ENCODE measurements around the gene IGF2R.

IGF2R gene

DNA sequence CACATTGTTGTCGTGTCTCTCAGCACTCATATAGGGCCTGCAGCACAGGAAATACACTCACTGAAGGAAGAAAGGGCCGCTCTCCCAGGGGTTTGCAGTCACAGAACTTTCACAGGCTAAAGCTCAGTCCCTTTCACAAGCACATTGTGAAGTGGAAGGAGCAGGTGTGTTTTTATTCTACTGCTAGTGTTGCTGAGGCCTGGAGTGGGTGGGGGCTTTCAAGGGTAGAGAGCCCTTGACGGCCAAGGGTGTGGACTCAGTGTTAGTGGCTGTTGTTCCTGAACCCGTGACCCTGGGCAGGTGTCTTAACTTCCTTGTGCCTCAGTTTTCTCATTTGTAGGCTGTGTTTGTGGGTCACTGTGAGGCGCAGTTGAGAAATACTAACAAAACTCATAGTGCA is 86.5 kb downstream of the IGF2R start:
- DNase-seq: no peak

DNA sequence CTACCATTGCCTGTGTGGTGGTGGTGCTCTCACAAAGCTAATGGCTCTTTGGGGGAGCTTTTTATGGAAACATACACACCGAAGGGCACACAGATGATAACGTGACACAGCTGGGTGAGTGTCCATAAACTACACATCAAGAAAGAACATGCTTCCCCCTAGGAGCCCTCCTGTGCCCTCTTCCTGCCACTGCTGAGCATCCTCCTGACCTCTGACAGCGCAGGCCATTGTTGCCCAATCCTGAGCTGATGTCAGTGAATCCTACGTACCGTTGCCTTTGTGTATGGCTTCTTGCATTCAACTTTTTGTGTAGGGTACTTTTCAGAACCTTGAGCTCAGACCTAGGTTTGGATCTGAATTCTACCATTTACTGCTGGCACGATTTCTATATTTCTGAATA is 86.9 kb downstream of the IGF2R start:
- DNase-seq: no peak

DNA sequence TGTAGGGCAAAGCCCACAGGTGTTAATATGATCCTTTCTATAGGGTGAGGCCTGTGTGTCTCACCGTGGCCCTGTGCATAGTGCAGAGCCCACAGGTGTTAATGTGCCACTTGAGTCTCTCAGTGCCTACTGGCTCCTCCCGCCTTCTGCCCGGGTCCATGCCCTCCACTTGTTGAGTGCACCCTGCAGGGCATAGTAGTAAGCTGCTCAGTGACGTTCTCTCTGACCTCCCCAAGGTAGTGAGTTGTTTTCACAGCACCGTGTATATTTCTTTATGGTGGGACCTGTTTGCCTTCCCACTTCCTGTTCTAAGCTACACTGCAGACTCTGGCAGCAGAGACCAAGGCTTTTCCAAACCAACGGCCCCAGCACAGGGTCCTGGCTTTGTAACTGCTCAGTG is 88.2 kb downstream of the IGF2R start:
- DNase-seq: no peak

DNA sequence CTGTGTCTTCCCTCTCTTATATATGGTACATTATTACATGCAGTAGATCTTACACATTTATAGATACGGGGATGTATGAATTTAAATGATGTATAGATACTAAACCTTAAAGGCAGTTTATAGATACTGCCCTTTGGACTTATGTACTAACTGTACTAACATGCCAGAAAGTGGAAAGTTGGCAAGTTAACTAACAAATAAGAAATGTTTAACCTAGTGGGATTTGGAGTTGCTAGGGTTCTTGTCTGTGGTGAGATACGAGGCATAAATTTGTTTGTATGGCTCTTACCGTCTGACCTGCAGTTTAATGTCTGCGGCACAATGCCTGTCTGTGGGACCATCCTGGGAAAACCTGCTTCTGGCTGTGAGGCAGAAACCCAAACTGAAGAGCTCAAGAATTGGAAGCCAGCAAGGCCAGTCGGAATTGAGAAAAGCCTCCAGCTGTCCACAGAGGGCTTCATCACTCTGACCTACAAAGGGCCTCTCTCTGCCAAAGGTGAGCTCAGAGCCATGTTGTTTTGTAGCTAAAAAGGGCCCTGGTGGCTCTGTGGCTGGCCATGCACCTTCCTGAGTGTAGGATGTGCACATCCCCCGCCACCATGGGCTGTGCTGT is 89.8 kb downstream of the IGF2R start:
- no peak for DNase-seq

DNA sequence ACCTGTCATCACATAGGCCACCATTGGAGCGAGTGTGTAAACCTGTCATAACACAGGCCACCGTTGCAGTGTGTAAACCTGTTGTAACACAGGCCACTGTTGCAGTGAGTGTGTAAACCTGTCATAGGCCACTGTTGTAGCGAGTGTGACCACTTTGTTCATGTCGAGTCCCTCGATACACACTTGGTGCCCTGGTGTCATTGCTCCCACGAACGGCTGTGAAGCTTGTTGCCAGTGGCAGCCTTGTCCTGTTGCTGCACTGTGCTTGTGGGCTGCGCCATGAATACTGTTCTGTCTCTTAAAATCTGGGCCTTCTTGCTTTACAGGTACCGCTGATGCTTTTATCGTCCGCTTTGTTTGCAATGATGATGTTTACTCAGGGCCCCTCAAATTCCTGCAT is 91.3 kb downstream of the IGF2R start:
- DNase-seq: no peak

DNA sequence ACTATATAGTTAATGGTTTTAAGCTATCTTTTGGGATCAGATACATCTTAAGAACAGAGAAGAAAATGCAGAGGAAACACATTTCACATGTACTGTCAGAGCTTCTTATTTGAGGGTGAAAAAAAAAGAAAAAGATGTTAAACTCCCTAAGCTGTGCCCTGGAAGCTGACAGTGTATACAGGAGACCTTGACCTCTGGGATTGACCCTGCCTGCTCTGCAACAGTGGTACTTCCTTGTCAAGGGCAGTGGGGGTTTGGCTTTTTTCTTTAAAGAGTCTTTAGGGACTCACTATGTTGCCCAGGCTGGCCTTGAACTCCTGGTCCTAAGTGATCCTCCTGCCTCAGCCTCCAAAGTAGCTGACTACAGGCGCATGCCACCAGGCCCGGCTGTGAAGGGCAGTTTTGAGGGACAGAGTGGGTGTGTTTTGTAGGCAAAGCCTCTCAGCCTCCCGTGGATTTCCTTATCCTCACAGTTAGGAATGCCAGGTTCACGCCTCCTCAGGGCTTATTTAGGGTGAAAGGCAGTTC is 92.1 kb downstream of the IGF2R start:
- no peak for DNase-seq

DNA sequence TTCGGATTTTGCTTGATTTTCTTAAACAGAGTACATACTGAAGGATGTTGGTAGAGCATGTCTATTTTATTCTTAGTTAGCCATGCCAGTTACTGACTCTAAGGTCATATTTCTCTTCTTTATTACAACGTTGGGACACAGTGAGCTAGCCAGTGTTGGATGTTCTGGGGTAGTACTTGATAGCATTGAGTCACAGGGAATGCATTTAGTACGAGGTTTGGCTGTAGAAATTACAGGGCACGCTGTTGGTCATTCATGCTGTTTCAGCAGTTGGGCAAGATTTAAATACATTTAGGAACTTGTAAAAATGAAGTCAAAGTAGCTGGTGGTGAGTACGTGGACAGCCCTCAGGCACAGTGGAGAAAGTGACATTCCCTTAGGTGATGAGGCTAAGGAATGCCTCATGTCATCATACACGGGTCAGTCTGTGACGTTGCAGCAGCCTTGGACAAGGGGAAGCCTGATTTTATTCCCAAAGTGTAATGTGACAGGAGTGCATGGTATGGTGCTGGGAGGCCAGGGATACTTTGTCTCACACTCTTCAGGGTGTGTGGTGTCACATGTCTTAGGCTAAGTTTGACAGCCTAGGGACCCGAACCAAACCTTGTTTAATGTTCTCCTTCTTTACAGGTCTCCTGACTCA is 95.0 kb downstream of the IGF2R start:
- DNase-seq: no peak

DNA sequence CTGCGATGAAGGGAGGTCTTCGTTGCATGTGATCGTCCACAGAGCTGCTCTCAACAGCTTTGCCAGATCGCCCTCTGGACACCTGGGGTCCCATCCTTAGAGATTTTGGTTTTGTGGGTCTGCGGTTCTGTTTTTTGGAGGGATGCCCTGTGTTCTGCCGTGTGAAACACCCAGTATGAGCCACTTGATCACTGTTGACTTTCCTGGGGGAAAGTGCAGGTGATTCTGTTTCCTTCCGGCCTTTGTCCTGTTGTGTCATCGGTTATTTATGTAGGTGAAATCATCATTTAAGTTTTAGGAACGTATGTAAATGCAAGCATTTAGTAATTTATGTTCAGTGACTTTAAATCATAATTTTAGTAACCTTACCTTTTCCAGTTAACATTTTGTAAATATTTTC is 96.3 kb downstream of the IGF2R start:
- no peak for DNase-seq

DNA sequence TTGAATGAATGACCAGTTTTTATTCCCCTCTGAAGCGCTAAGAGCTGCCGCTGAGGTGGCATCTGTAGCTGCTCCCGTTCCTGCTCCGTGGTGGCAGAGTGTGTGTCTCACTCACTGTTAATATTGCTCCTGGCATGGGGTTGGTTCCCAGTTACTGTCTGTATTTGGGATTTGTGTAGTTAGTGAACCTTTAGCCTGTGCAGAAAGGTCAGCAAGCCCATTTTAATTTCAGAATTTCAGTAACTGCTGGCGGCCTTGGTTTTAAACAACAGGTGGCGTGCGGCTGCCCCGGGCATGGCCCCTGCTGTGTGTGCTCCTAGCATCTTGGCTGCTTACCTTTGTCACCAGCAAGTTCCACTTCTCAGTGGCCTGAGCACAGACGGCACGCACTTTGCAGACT is 98.7 kb downstream of the IGF2R start:
- DNase-seq: no peak

DNA sequence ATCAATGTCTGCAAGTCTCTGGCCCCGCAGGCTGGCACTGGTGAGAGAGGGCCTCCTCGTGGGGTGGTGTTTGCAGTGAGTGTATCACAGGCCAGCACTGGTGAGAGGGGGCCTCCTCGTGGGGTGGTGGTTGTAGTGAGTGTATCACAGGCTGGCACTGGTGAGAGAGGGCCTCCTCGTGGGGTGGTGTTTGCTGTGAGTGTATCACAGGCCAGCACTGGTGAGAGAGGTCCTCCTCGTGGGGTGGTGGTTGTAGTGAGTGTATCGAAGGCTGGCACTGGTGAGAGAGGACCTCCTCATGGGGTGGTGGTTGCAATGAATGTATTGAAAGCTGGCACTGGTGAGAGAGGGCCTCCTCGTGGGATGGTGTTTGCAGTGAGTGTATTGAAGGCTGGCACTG is 99.5 kb downstream of the IGF2R start:
- no peak for DNase-seq

DNA sequence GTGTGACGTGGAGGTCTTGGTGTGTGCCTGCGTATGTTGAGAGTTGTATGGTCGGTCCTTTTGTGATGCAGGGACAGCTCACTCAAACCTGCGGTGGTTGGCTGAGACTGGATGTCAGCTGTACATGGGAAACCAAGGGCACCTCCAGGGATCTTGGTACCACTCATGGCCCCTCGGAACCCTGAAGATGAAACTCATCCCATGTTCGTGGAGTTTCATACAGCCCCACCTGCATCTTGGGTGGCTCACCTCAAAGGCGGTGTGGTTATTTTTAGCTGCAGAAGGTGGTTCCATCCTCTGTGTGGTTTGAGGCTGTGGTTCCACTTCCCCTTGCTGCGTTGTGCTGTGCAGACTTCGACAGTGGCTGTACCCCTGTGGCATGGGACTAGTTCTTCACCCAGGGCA is 100.2 kb downstream of the IGF2R start:
- no peak for DNase-seq

DNA sequence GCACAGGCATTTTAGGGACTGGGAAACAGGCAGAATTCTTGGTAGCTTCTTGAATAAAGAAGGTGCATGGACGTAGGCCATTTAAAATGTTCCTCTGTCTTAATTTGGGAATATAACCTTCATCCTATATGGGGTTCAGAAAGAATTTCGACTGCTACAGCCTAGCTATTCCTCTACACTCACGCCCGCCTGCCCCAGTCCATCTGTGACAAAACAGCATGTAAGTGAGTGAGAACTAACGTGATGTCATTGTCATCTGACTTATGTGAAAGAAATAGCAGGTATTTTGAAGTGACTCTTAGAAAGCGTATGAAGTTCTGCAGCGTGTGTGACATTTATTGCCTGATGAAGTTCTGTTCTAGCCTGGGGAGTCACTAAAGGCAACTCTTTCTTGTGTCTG is 100.6 kb downstream of the IGF2R start:
- no peak for DNase-seq

DNA sequence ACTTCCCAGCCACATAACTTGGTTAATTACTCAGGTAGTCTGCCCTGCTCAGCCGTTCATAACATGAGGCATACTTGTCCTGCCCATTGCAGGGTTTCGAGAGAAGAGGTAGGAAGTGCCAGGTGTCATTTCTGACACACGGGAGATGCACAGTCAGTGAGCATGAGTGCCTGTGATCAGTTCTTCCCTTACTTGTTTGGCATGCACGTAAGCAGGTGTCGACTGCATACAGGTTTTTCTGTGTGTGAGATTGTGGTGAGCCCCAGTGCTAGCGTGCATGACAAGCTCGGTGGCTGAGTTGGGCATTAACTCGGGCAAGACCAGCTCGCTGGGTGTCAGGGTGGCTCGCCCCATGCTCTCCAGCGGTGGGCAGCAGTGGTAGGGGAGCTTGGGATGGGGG is 101.5 kb downstream of the IGF2R start:
- no peak for DNase-seq

DNA sequence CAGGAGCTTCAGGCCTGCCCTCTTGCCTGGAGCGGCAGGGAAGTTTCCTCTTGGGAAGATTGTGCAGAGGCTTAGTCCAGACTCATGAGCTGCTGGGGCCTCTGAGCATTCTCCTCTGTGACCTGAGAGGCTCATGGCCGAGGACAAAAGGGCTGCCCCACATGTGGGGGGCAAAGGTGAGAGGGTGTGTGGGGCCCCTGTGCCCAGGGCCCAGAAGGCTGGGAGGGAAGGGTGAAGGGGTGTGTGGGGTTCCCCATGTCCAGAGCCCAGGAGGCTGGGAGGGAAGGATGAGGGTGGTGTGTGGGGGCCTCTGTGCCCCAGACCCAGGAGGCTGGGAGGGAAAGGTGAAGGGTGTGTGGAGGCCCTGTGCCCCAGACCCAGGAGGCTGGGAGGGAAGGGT is 101.9 kb downstream of the IGF2R start:
- DNase-seq: no peak

DNA sequence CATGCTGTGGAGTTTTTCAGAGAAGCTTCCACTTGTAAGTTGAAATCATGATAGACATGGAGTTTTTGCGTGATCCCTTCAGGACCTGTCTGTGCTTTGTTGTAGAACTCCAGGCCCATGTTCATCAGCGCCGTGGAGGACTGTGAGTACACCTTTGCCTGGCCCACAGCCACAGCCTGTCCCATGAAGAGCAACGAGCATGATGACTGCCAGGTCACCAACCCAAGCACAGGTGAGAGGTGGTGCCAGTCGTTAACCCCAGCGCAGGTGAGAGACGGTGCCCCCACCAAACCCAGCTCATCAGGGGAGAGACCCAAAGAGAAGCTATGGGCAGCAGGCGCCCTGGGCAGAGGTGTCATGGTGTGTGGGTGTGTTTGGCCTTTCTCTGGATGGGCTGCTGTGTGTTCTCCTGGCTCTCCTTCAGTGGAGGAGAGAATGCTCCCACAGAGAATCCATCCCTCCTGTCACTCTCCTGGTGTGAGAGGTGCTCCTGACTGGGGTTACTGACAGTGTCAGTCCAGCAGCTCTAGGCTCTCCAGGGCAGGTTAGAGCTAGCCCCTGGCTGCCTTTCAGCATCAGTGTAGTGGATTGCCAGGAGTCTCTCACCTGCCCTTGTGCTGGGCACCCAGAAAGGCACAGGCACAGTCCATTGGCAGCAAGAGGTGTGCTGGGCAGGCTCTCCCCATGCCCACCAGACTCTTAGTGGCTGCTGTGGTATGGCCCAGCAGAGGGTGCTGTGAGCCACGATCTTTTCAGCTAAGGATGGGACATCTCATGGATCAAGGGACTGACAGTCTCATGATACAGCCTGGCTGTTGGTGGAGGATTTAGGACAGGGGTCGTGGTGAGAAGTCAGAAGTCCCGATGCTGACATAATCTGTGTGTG is 103.2 kb downstream of the IGF2R start:
- no peak for DNase-seq

DNA sequence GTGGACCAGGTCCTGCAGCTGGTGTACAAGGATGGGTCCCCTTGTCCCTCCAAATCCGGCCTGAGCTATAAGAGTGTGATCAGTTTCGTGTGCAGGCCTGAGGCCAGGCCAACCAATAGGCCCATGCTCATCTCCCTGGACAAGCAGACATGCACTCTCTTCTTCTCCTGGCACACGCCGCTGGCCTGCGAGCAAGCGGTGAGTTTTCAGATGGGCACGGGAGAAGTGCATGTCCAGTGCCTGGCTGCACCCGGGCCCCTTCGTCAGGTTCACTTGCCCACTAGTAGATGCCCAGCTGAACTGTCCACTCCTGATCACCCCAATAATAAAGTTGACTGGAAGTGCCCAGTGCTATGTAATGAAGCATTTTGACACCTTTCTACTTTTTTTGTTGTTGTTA is 104.4 kb downstream of the IGF2R start:
- DNase-seq: no peak

DNA sequence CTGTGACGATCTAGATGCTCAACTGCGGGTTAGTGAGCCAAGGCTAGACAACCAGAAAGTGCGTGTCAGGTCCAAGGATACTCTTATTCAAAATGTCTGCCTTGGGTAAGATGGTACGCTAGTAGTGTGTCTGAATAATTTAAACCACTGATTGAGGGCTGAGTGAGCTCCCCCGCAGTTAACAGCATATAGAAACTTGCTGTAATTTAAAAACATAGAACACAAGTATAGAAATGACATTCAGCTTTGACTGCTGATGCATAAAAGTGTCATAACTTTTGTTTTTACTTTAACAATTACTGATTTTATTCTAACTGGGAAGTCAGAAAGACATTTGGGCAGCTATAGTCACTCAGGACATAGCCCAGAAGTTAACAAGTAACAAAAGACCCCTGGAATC is 107.1 kb downstream of the IGF2R start:
- no peak for DNase-seq

DNA sequence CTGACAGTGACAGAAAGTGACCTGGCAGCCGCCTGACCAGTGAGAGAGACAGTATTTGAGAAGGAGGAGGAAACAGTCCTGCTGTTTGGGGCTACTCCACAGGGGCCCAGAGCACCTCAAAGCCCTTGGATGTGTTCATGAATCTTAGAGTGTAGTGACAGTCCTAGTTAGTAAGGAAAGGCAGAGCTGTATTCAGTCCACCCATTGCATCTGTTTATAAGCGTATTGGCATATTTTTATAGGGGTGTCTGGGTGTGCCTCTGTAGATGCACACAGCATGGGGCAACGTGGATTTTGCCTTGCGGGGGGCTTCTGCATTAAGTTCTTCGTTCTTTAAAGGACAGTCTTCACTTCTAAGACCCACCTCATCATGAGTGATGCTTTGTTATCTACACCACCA is 108.1 kb downstream of the IGF2R start:
- DNase-seq: no peak

DNA sequence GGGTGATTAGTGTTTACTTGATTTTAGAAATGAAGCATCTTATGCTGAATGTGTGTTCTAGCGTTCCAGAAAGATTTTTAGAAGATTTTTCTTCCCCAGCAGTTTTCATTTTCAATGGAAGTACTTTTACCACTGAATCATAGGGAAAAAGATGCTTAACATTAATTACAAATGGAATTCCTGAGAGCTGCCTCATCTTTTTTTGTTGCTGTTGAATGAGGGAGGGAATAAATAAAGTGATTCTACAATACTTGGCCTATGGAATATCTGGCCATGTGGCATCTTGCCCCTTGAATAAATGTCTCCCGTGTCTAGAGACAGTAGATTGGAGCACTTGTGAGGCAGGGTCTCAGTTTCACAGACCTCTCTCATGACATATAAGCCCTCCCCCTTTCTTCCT is 108.6 kb downstream of the IGF2R start:
- no peak for DNase-seq

DNA sequence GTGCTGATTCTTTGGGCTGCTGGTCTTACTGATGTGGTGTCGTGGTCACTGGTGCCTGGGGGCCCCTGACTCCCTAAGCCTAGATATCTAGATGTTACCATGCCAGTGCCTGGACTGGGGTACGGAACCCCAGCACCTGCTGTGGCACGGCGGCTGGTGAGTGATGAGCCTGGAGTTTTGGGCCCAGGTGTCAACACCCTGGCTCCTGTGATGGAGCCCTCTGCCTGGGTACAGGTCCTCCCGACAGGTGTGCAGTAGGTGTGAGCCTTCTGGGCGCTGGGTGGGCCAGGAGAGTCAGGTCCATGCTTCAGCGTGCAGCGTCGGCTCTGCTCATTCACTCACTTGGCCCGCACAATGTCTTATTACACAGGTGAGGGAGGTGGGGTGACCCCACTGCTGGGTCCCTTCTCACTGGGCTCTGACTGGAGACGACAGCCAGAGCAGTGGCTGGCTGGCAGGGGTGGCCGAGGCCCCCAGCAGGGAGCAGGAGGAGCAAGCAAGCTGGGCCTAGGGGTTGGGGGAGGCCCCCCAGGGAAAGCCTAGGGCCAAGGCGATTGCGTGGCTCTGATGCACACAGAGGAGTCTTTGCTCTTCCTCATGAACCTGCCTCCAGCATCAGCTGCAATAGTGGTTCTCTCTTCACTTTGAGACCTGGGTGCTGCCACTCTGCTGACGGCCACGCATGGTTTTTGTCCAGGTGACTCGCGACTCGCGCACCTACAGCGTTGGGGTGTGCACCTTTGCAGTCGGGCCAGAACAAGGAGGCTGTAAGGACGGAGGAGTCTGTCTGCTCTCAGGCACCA is 110.2 kb downstream of the IGF2R start:
- DNase-seq: no peak

DNA sequence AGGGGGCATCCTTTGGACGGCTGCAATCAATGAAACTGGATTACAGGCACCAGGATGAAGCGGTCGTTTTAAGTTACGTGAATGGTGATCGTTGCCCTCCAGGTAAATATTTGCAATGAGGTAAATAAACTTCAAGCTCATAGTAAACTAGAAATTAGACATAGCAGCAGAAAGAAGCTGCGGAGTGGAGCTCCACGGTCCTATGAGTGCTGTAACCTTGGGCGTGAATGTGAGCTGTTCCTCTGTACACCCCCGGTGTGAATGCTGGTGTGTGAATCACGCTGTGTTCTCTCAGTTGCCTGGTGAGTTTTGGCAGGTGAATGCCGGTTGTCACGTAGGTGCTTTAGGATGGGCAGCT is 110.8 kb downstream of the IGF2R start:
- DNase-seq: no peak

DNA sequence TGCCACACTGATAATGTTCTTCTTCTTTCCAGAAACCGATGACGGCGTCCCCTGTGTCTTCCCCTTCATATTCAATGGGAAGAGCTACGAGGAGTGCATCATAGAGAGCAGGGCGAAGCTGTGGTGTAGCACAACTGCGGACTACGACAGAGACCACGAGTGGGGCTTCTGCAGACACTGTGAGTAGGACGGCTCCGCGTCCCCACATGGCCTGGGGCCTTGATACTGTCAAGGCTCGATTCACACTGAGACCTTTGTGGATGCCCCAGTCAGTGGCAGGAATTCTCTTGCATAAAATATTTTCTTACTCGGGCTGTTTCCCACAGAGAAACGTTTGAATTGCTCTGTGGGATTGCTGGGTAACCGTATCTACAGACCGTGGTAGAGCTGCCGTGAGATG is 111.2 kb downstream of the IGF2R start:
- no peak for DNase-seq

DNA sequence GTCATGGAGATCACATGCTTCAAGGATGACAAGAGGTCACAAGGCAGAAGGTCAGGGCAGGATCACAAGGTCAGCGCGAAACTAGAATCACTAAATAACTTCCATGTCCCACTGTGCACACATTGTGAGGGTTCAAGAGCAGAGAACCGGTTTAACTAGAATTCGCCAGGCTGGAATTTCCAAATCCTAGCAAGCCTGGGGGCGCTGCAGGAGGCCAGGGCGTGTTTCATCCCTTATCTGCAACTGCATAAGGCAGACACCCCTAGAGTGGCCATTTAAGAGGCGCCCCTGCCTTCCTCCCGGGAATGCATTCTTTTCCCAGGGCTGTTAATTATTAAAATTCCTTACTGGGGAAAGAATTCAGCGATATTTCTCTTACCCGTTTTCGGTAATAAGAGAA is 112.5 kb downstream of the IGF2R start:
- no peak for DNase-seq

Data from activated CD8-positive, alpha-beta memory T cell treated with anti-CD3 and anti-CD28 coated beads, Interleukin-2, amount 50 U/mL, for 48 hours (primary cell).